IMR-90 (cell line): ENCODE measurements around the gene ANO1. TPM values are rescaled to one million over a fixed set of nuclear protein-coding genes. Genes with fewer than 3 reads are reported as not detected.

Experiments
- ATAC-seq: fragments of 200-7000 bp; cut with Tn5 transposase; 2 replicates; pipeline ENCODE4 v1.9.1; 2020; ENCODE audit warnings: low read depth, mild to moderate bottlenecking, moderate library complexity
- BruUV-seq: library from RNA; stranded (reverse); fragments of 400-500 nt; replicated peaks from 2 replicates; lab custom pipeline; 2021; lab: Mats Ljungman, UMichigan
- CTCF ChIA-PET: fragments of 300-600 bp; formaldehyde crosslinking; extraction: SDS; loops from one replicate; lab custom pipeline; 2021; ENCODE audit warnings: antibody characterized with exemption; lab: Yijun Ruan, JAX
- POLR2A ChIA-PET: fragments of 300-600 bp; sonication (Branson Sonifier 250); formaldehyde crosslinking; loops from one replicate; lab custom pipeline; 2022; ENCODE audit warnings: antibody characterized with exemption; ENCODE audit not compliant: unreplicated experiment; lab: Charles Lee
- DNase-seq: peaks from one replicate; pipeline ENCODE4 v3.0.0; 2013
- H2AFZ ChIP-seq: replicated peaks from 2 replicates; pipeline ENCODE3; 2013; ENCODE audit warnings: low read length, mild to moderate bottlenecking; ENCODE audit not compliant: poor library complexity
- H2AK5ac ChIP-seq: 2 replicates; pipeline ENCODE4 v1.6.1; 2013; ENCODE audit warnings: low read depth, low read length, inconsistent platforms
- H2AK9ac ChIP-seq: replicated peaks from 2 replicates; pipeline ENCODE3; 2013; ENCODE audit warnings: mild to moderate bottlenecking, low read depth, low read length, moderate library complexity; ENCODE audit not compliant: poor library complexity
- H2BK120ac ChIP-seq: 2 replicates; pipeline ENCODE4 v1.6.1; 2013; ENCODE audit warnings: low read depth, low read length, inconsistent platforms
- H2BK15ac ChIP-seq: 3 replicates; pipeline ENCODE4 v1.6.1; 2013; ENCODE audit warnings: low read depth, low read length, inconsistent platforms
- H2BK20ac ChIP-seq: 2 replicates; pipeline ENCODE4 v1.6.1; 2013; ENCODE audit warnings: low read depth, mild to moderate bottlenecking, inconsistent platforms, low read length, moderate library complexity
- H2BK5ac ChIP-seq: 2 replicates; pipeline ENCODE4 v1.6.1; 2013; ENCODE audit warnings: mild to moderate bottlenecking, low read depth, low read length, inconsistent platforms; ENCODE audit not compliant: poor library complexity, severe bottlenecking
- H3K14ac ChIP-seq: replicated peaks from 2 replicates; pipeline ENCODE4 v1.6.1; 2013; ENCODE audit warnings: low read depth, low read length, inconsistent platforms
- H3K18ac ChIP-seq: 2 replicates; pipeline ENCODE4 v1.6.1; 2013; ENCODE audit warnings: low read depth, low read length, control low read depth
- H3K23ac ChIP-seq: 2 replicates; pipeline ENCODE4 v1.6.1; 2013; ENCODE audit warnings: low read depth, low read length, inconsistent platforms
- H3K27ac ChIP-seq: 2 replicates; pipeline ENCODE4 v1.5.1; 2013; ENCODE audit warnings: mild to moderate bottlenecking, control low read depth, low read length; ENCODE audit not compliant: insufficient read depth
- H3K27me3 ChIP-seq: 2 replicates; pipeline ENCODE4 v1.6.1; 2013; ENCODE audit warnings: low read length; ENCODE audit not compliant: control insufficient read depth, insufficient read depth
- H3K36me3 ChIP-seq: 2 replicates; pipeline ENCODE4 v1.6.1; 2013; ENCODE audit warnings: low read length, mixed read lengths; ENCODE audit not compliant: control insufficient read depth, insufficient read depth
- H3K4ac ChIP-seq: 2 replicates; pipeline ENCODE4 v1.6.1; 2013; ENCODE audit warnings: low read depth, low read length, inconsistent platforms
- H3K4me1 ChIP-seq: 2 replicates; pipeline ENCODE4 v1.6.1; 2013; ENCODE audit warnings: low read length, mixed read lengths; ENCODE audit not compliant: control insufficient read depth, insufficient read depth
- H3K4me2 ChIP-seq: 2 replicates; pipeline ENCODE4 v1.6.1; 2013; ENCODE audit warnings: low read depth, mild to moderate bottlenecking, control low read depth, low read length, moderate library complexity
- H3K4me3 ChIP-seq: 2 replicates; pipeline ENCODE4 v1.5.1; 2013; ENCODE audit warnings: low read depth, mild to moderate bottlenecking, control low read depth, low read length, moderate library complexity; ENCODE audit not compliant: insufficient read depth
- H3K56ac ChIP-seq: 2 replicates; pipeline ENCODE4 v1.6.1; 2013; ENCODE audit warnings: low read length, inconsistent platforms; ENCODE audit not compliant: insufficient read depth; ENCODE audit errors: extremely low read depth
- H3K79me1 ChIP-seq, 2 experiments: 2 replicates each; pipeline ENCODE4 v1.6.1; 2013; ENCODE audit warnings: low read length in 2 of 2, inconsistent platforms in 1 of 2, low read depth in 1 of 2
- H3K9ac ChIP-seq: 2 replicates; pipeline ENCODE4 v1.6.1; 2013; ENCODE audit warnings: low read depth, low read length, control low read depth
- H3K9me1 ChIP-seq: 2 replicates; pipeline ENCODE4 v1.6.1; 2013; ENCODE audit warnings: low read length, inconsistent platforms; ENCODE audit not compliant: insufficient read depth
- H3K9me3 ChIP-seq: 2 replicates; pipeline ENCODE4 v1.6.1; 2013; ENCODE audit warnings: low read length; ENCODE audit not compliant: control insufficient read depth, insufficient read depth
- H4K20me1 ChIP-seq: 2 replicates; pipeline ENCODE4 v1.6.1; 2013; ENCODE audit warnings: low read length, inconsistent platforms; ENCODE audit not compliant: insufficient read depth
- H4K5ac ChIP-seq: 2 replicates; pipeline ENCODE4 v1.6.1; 2013; ENCODE audit warnings: mild to moderate bottlenecking, low read depth, low read length, control low read depth
- H4K8ac ChIP-seq, 2 experiments: 2 replicates each; pipeline ENCODE4 v1.6.1; 2013; ENCODE audit warnings: low read depth in 2 of 2, low read length in 2 of 2, control low read depth in 1 of 2, inconsistent platforms in 1 of 2
- H4K91ac ChIP-seq: 2 replicates; pipeline ENCODE4 v1.6.1; 2013; ENCODE audit warnings: low read depth, low read length, inconsistent platforms; ENCODE audit not compliant: insufficient read depth
- BHLHE40 ChIP-seq: fragments of 150-350 bp; IDR thresholded peaks from 2 replicates; pipeline ENCODE4 v1.6.1; 2016; ENCODE audit warnings: mild to moderate bottlenecking, low read depth, low read length
- CEBPB ChIP-seq: IDR thresholded peaks from 2 replicates; pipeline ENCODE4 v1.6.1; 2012; ENCODE audit warnings: low read depth, low read length, improper control_type of control experiment
- CHD1 ChIP-seq: IDR thresholded peaks from 2 replicates; pipeline ENCODE4 v1.6.1; 2012; ENCODE audit warnings: low read depth, low read length, improper control_type of control experiment
- CTCF ChIP-seq: conservative IDR thresholded peaks from 2 replicates; pipeline ENCODE4 v1.5.1; 2012; ENCODE audit warnings: mild to moderate bottlenecking, low read depth, low read length, improper control_type of control experiment
- ELK1 ChIP-seq: fragments of 150-350 bp; IDR thresholded peaks from 2 replicates; pipeline ENCODE4 v1.6.1; 2016; ENCODE audit warnings: low read depth, mild to moderate bottlenecking, low read length, moderate library complexity, borderline replicate concordance
- FOS ChIP-seq: fragments of 150-350 bp; IDR thresholded peaks from 2 replicates; pipeline ENCODE4 v1.6.1; 2016; ENCODE audit warnings: low read depth, low read length
- MAFK ChIP-seq: IDR thresholded peaks from 2 replicates; pipeline ENCODE4 v1.6.1; 2012; ENCODE audit warnings: low read depth, low read length, improper control_type of control experiment
- MAZ ChIP-seq: IDR thresholded peaks from 2 replicates; pipeline ENCODE4 v1.6.1; 2012; ENCODE audit warnings: low read depth, mild to moderate bottlenecking, low read length, improper control_type of control experiment, moderate library complexity, borderline replicate concordance
- MXI1 ChIP-seq: IDR thresholded peaks from 2 replicates; pipeline ENCODE4 v1.6.1; 2012; ENCODE audit warnings: low read depth, mild to moderate bottlenecking, low read length, moderate library complexity, borderline replicate concordance
- NFE2L2 ChIP-seq: fragments of 150-350 bp; IDR thresholded peaks from 2 replicates; pipeline ENCODE4 v1.6.1; 2016; ENCODE audit warnings: low read depth, mild to moderate bottlenecking, low read length
- POLR2A ChIP-seq: IDR thresholded peaks from 2 replicates; pipeline ENCODE4 v1.6.1; 2012; ENCODE audit warnings: mild to moderate bottlenecking, low read depth, low read length
- RAD21 ChIP-seq: IDR thresholded peaks from 2 replicates; pipeline ENCODE4 v1.6.1; 2012; ENCODE audit warnings: low read length, improper control_type of control experiment
- RCOR1 ChIP-seq: IDR thresholded peaks from 2 replicates; pipeline ENCODE4 v1.6.1; 2012; ENCODE audit warnings: mild to moderate bottlenecking, low read length, improper control_type of control experiment; ENCODE audit not compliant: insufficient replicate concordance
- RFX5 ChIP-seq: IDR thresholded peaks from 2 replicates; pipeline ENCODE4 v1.8.0; 2012; ENCODE audit warnings: low read depth, mild to moderate bottlenecking, low read length, moderate library complexity
- SMC3 ChIP-seq: fragments of 150-350 bp; IDR thresholded peaks from 2 replicates; pipeline ENCODE4 v1.6.1; 2016; ENCODE audit warnings: low read depth, mild to moderate bottlenecking, antibody characterized with exemption, low read length, moderate library complexity
- USF2 ChIP-seq: fragments of 150-350 bp; IDR thresholded peaks from 2 replicates; pipeline ENCODE4 v1.6.1; 2017; ENCODE audit warnings: mild to moderate bottlenecking, antibody characterized with exemption, low read length, low read depth
- WGBS, 2 experiments: methylation state at CpG; one replicate each; pipeline versions ENCODE4 v1.1.5 to v1.1.7; 2013; ENCODE audit warnings: missing lambda C conversion rate in 2 of 2; ENCODE audit not compliant: insufficient read length in 1 of 2; ENCODE audit errors: extremely low coverage in 2 of 2; 5-methylcytosine and 5-hydroxymethylcytosine counted together
- dilution Hi-C: fragments of 300-500 bp; cut with HindIII; formaldehyde crosslinking; loops from one replicate; pipeline ENCODE4 v1.14.3; 2018; ENCODE audit warnings: low sequenced_read_pairs; ENCODE audit not compliant: unreplicated experiment
- in situ Hi-C: fragments of 300-500 bp; cut with MboI; formaldehyde crosslinking; loops from 3 replicates; pipeline ENCODE4 v1.14.3; 2019; ENCODE audit warnings: low sequenced_read_pairs, inconsistent platforms, mixed read lengths
- intact Hi-C: fragments of 100-400 bp; cut with micrococcal nuclease; formaldehyde crosslinking; loops from 2 replicates; pipeline ENCODE4 v1.10.0; 2022
- polyA plus RNA-seq, 3 experiments: library from polyadenylated mRNA; depleted of rRNA; stranded (reverse); fragments of >200 nt; gene quantifications; 2 replicates each; pipeline ENCODE4 v1.2.3, GENCODE V29; 2012; ENCODE audit warnings: low replicate concordance in 1 of 3
- total RNA-seq: library from RNA; depleted of rRNA; stranded (reverse); fragments of >200 nt; gene quantifications from 2 replicates; pipeline ENCODE4 v1.2.3, GENCODE V29; 2012

The ANO1 gene
- total and polyA plus RNA-seq, 2 of the 4 experiments (the other 2 are of a cell fraction): 4.1 to 10.7 TPM

GRCh38 chr11:70233962-70234361, 155.8 kb downstream of the ANO1 start:
- no peak overlapping the region for H2AK9ac ChIP-seq
- no peak overlapping the region for H3K4me2 ChIP-seq
- no peak overlapping the region for H3K4ac ChIP-seq
- H2BK5ac ChIP-seq: no peak overlapping the region
- no peak overlapping the region for H3K4me3 ChIP-seq
- in situ Hi-C loops: no loop called here
- peaks cover 8% of the 10 kb centered on the region for H3K9me1 ChIP-seq
- H2AFZ ChIP-seq: no peak overlapping the region
- no peak overlapping the region for H2BK120ac ChIP-seq
- H3K79me1 ChIP-seq: no peaks in the 10 kb centered on the region
- no peak overlapping the region for H4K91ac ChIP-seq
- H2BK15ac ChIP-seq: no peak overlapping the region
- TF ChIP-seq USF2 (no peak), BHLHE40 (no peak), POLR2A (no peak), CEBPB (no peak), MAZ (no peak), NFE2L2 (no peak), RAD21 (no peak), CTCF (no peak), MXI1 (no peak), FOS (no peak), MAFK (no peak), CHD1 (no peak), SMC3 (no peak), ELK1 (no peak), RFX5 (no peak), RCOR1 (no peak)
- intact Hi-C loops: no loop called here
- no peaks in the 10 kb centered on the region for H3K36me3 ChIP-seq
- H3K27me3 ChIP-seq: peaks cover 32% of the 10 kb centered on the region
- dilution Hi-C loops: no loop called here
- WGBS, 2 experiments: 93% methylated on average over 7 of the region's 9 CpGs; no CpG with 5 or more reads in 1 of the 2 experiments
- H3K27ac ChIP-seq: no peak overlapping the region
- H3K9ac ChIP-seq: no peak overlapping the region
- H3K23ac ChIP-seq: no peak overlapping the region
- no peak overlapping the region for H3K56ac ChIP-seq
- ChIA-PET POLR2A (no interaction called here), CTCF (no interaction called here)
- H3K4me1 ChIP-seq: 0 out of 2 replicates have a peak, but pooled peaks cover 2% of the 10 kb centered on the region
- no peak overlapping the region for H2BK20ac ChIP-seq
- peaks cover 3% of the 10 kb centered on the region; the same call in 1 of the 2 replicates for H3K9me3 ChIP-seq
- no peak for DNase-seq
- ATAC-seq: no peak
- no TSS peak for BruUV-seq
- H4K8ac ChIP-seq: no peak overlapping the region
- no peak overlapping the region for H3K18ac ChIP-seq
- H3K14ac ChIP-seq: no peak overlapping the region
- H2AK5ac ChIP-seq: no peak overlapping the region
- peaks cover 7% of the 10 kb centered on the region; the same call in 1 of the 2 replicates for H4K20me1 ChIP-seq
- no peak overlapping the region for H4K5ac ChIP-seq
